Heart left ventricle (tissue), 13 donors: ENCODE results near the gene C1QA.

Source experiments
- CTCF ChIP-seq, 12 donors: fragments of 200-600 bp; sonication (generic) in 4 of 12; IDR thresholded peaks; one replicate each; pipeline versions ENCODE4 v1.5.0 to v1.8.0; 2018 to 2022; ENCODE audit warnings: antibody characterized with exemption in 12 of 12, mild to moderate bottlenecking in 5 of 12
- POLR2A ChIP-seq, 2 donors: fragments of 450-650 bp; IDR thresholded peaks; one replicate each; pipeline ENCODE4 v1.6.1; 2017; ENCODE audit warnings: antibody characterized with exemption in 2 of 2, mild to moderate bottlenecking in 2 of 2, moderate library complexity in 2 of 2
- donor health status: ischemic (EF 13 %, LVEDD 7.1; RV severe dilation, severe dysfunction).
- donor health status: DM: no; HTN: yes; CAD: no.
- donor health status: DM: no; HTN: no; CAD: no.
- donor health status: ischemic (EF 25% LVEDD 6.9; RV normal size, moderate dysfunction).
- donor health status: ischemic (EF 25% LVEDD 5.7; RV mildly dilated, moderate dysfunction).
- donor health status: ischemic (EF 35%, LVEDD 5.7; RV mildly dilated, moderate dysfunction).
- donor health status: nonischemic (EF 11% LVEDD 7.7; RV severe dilation, severe dysfunction).
- donor health status: DM: yes; HTN: yes; CAD: no.
- donor health status: PGD.
- donor health status: ischemic (EF 29% LVEDD 5.4; RV normal size, mild dysfunction).
- donor health status: nonischemic (EF 23%, LVEDD 6.1; RV moderate dilation, normal function).

- TF ChIP-seq CTCF (IDR thresholded peaks at IDR 0.05) (no peak), POLR2A (IDR thresholded peaks at IDR 0.05) (no peak)
Measured at GRCh38 chr1:22646384-22646783, 10.0 kb downstream of the C1QA start.
